ENCODE data around the gene PALLD.

- TF ChIP-seq EZH2 (IDR thresholded peaks at IDR 0.05; ENCODE audit: low read depth, low read length, severe bottlenecking) (no peak), POLR2A (IDR thresholded peaks at IDR 0.05; ENCODE audit: control extremely low read depth in 1 of 2, low read depth in 2 of 2, low read length in 2 of 2) (no peak), CTCF (IDR thresholded peaks at IDR 0.05; ENCODE audit: control extremely low read depth in 1 of 3, insufficient read depth in 1 of 3, low read depth in 1 of 3, low read length in 3 of 3) (no peak), CHD2 (IDR thresholded peaks at IDR 0.05; ENCODE audit: low read length) (no peak), SRF (IDR thresholded peaks at IDR 0.05; ENCODE audit: low read depth, low read length) (no peak), TAF1 (IDR thresholded peaks at IDR 0.05; ENCODE audit: low read depth, low read length) (no peak), TEAD4 (IDR thresholded peaks at IDR 0.05; ENCODE audit: low read depth, low read length) (no peak)
Measured at GRCh38 chr4:168761066-168761465, 264.2 kb downstream of the PALLD start.

All from H1 (cell line).